Measurements from ENCODE around the gene NWD2.

NWD2 gene

DNA sequence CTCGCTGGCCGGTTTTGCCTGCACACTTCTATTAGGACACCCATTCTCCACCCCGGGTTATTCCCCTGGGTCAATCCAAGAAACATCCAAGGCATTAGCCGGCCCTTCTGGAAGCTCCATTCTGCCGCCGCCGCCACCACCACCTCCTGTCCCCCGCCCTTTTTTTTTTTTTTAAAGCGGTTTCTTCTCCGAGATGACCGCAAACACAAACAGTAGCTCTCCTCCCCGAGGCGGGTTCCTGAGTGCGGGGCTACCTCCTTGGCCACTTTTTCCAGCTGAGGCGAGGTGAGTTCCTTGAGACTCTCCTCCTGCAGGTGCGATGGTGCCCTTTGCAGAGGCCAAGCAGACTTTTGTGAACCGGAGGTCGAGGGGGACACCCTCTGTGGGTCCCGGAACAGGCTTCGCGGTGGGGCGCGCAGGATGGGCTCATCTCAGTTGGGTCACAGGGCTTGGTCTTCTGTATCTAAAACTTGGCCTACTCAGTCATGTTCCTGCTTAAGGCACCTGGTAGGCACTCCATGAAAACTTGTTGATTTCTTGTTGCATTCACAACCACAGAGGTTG is 930 bp downstream of the NWD2 start:
- no peak for TF ChIP-seq ZFX (IDR thresholded peaks at IDR 0.05; ENCODE audit: borderline replicate concordance)
- TF ChIP-seq, protein P1, sequence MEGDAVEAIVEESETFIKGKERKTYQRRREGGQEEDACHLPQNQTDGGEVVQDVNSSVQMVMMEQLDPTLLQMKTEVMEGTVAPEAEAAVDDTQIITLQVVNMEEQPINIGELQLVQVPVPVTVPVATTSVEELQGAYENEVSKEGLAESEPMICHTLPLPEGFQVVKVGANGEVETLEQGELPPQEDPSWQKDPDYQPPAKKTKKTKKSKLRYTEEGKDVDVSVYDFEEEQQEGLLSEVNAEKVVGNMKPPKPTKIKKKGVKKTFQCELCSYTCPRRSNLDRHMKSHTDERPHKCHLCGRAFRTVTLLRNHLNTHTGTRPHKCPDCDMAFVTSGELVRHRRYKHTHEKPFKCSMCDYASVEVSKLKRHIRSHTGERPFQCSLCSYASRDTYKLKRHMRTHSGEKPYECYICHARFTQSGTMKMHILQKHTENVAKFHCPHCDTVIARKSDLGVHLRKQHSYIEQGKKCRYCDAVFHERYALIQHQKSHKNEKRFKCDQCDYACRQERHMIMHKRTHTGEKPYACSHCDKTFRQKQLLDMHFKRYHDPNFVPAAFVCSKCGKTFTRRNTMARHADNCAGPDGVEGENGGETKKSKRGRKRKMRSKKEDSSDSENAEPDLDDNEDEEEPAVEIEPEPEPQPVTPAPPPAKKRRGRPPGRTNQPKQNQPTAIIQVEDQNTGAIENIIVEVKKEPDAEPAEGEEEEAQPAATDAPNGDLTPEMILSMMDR (IDR thresholded peaks at IDR 0.05), result no peak
- H3K27ac ChIP-seq, result no peak overlapping the region

DNA sequence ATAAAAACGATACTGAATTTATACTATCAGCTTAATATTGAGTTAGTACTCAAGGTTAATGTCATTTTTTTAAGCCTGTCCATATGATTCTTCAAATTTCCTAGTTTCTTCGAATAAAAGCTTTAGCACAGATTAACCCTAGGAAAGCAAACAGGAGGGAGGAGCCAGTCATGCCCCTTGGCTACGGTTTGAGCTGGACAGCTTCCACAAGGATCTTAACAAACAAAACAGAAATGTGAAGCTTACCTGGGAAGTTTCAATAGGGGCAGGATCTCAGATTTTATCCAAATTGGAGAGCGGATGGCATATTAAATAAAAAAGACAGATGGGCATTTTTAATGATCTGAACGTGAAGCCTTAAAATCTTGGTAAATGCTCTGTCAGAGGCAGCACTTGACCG is 2.3 kb downstream of the NWD2 start:
- TF ChIP-seq, protein P1 (IDR thresholded peaks at IDR 0.05), result no peak
- TF ChIP-seq ZFX (IDR thresholded peaks at IDR 0.05; ENCODE audit: borderline replicate concordance), result no peak
- no peak overlapping the region for H3K27ac ChIP-seq

DNA sequence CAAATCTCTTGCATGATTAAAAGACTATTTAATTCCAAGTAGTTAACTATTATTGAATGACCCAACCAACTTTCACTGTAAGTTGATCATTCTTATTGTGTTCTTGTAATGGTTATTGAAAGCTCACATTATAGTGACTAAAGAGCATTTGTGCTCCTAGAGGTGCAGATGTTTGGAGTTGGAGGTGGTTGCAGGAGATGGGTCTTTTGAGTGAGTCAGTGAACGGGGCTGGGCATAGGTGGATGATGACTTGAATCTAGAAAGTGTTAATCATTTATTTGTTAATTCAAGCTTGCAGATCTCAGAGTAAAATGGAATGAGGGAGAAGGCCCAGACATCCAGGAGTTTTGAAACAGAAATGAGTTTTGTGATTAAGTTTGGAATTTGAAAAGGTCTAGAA is 13.7 kb downstream of the NWD2 start:
- H3K27ac ChIP-seq, result no peak overlapping the region
- TF ChIP-seq, protein P1 (IDR thresholded peaks at IDR 0.05), result no peak
- TF ChIP-seq ZFX (IDR thresholded peaks at IDR 0.05; ENCODE audit: borderline replicate concordance), result no peak

DNA sequence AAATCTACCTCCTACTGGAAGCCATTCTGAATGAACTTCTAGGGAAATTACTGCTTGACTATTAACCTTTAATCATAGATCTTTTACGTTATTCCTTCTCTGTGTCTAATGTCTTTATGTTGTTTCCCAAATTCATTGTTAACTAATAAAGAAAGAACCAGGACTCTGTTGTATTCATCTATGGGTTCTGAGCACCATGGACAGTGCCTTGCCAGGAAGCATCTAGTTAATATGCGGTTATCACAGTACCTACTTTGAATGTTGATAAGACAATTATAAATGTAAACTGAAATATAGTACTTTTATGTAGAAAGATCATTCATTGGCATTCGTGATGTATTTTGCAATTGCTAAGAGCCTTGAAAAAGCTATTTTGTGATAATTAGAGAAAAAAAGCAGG is 23.8 kb downstream of the NWD2 start:
- TF ChIP-seq, protein P1 (IDR thresholded peaks at IDR 0.05), result no peak
- TF ChIP-seq ZFX (IDR thresholded peaks at IDR 0.05; ENCODE audit: borderline replicate concordance), result no peak
- H3K27ac ChIP-seq, result no peak overlapping the region

DNA sequence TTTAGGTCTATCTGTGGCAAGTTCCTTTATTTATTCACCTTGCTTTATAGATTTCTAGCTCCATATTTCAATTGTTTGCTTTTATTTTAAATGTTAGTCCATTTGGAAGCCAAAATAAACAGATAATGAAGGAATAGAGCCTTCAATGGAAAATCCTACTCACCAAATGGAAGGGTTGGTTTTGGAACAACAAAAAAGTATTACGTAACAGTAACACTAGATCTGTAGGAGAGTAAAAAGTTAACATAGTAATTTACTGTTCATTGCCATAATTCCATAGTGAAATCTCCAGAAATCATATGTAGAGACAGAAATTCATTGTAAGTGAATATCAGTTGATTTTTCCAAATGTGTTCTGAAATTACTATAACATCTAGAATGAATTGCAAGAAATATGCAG is 34.6 kb downstream of the NWD2 start:
- no peak for TF ChIP-seq ZFX (IDR thresholded peaks at IDR 0.05; ENCODE audit: borderline replicate concordance)
- TF ChIP-seq, protein P1 (IDR thresholded peaks at IDR 0.05), result no peak
- no peak overlapping the region for H3K27ac ChIP-seq

DNA sequence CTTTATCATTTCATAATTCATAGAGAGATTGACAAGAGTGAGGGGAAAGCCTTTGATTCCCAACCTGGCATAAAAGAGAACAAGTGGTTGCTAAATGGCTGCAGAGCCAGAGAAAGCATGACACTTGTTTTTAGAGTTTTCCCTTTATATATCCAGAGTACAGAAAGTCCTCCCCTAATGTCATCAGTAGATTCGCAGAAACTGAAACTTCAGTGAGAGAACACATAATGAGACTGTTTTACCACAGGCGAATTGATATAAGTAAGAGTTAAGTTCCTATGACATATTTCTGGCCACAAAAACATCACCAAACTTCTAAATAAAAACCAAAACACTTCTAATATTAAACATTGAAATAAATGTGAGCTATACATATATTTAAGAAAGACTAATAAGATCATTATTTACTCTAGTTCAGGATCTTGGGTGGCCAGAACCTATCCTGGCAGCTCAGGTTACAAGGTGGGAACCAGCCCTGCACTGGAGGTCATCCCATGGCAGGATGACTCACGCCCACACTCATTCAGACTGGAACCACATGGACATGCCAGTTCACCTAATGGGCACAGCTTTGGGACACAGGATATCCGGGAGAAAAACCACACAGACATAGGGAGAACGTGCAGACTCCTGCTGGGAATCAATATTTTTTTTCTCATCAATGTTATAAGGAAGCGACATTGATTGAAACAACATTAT is 35.5 kb downstream of the NWD2 start:
- no peak overlapping the region for H3K27ac ChIP-seq
- TF ChIP-seq ZFX (IDR thresholded peaks at IDR 0.05; ENCODE audit: borderline replicate concordance), result no peak
- TF ChIP-seq, protein P1 (IDR thresholded peaks at IDR 0.05), result no peak

DNA sequence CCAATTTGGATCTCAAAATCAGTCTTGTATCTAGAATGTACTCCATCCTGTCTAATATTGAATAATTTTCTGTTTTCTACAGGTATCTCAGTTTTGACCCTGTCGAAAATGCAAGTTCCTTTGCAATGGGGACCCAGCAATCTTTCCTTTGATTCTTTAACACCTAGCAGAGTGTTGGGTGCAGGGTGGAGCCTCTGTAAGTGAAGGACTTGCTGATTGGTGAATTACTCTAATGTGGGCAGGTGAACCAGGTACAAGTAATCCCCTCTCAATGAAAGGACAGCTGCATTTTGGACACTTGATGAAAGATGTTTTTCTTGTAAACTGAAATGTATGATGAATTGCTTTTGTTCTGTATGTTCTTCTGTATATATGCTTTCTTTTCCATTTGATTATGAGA is 54.9 kb downstream of the NWD2 start:
- H3K27ac ChIP-seq, result no peak overlapping the region
- TF ChIP-seq ZFX (IDR thresholded peaks at IDR 0.05; ENCODE audit: borderline replicate concordance), result no peak
- TF ChIP-seq, protein P1 (IDR thresholded peaks at IDR 0.05), result no peak

Data from 22Rv1 (cell line).